Fibroblast of lung (primary cell): ENCODE measurements around the gene KCNE5. TPM values are rescaled to one million over a fixed set of nuclear protein-coding genes. Genes with fewer than 3 reads are reported as not detected.
"Not testable (repeated sequence)": the region's sequence is repeated elsewhere in the genome, so short reads cannot be mapped to it uniquely, and the experiment has no call there.

Experiments used
- DNase-seq, 2 donors: peaks; one replicate each; pipeline versions ENCODE4 v3.0.0 to v3.0.0-alpha.2; 2010; ENCODE audit warnings: low read depth in 2 of 2
- H2AFZ ChIP-seq: 2 replicates; pipeline ENCODE4 v1.5.1; 2012; ENCODE audit warnings: low read length, control low read depth, inconsistent platforms
- H3K27ac ChIP-seq: 2 replicates; pipeline ENCODE4 v1.5.1; 2011; ENCODE audit warnings: low read length, control low read depth; ENCODE audit not compliant: insufficient read depth
- H3K27me3 ChIP-seq: 2 replicates; pipeline ENCODE4 v1.5.1; 2011; ENCODE audit warnings: mild to moderate bottlenecking, low read length; ENCODE audit not compliant: control insufficient read depth, insufficient read depth
- H3K36me3 ChIP-seq: 2 replicates; pipeline ENCODE4 v1.5.1; 2011; ENCODE audit warnings: low read length; ENCODE audit not compliant: control insufficient read depth, insufficient read depth
- H3K4me1 ChIP-seq: 2 replicates; pipeline ENCODE4 v1.5.1; 2011; ENCODE audit warnings: low read length; ENCODE audit not compliant: control insufficient read depth, insufficient read depth; ENCODE audit errors: extremely low read depth
- H3K4me2 ChIP-seq: 2 replicates; pipeline ENCODE4 v1.5.1; 2011; ENCODE audit warnings: low read length, control low read depth; ENCODE audit not compliant: insufficient read depth; ENCODE audit errors: extremely low read depth
- H3K4me3 ChIP-seq, 4 experiments: fragments of 200-600 bp in 1 of 4; sonication (generic) in 1 of 4; replicated peaks in 1 of 4; 2 replicates each; pipeline ENCODE4 v1.5.1; 2011 to 2016; ENCODE audit warnings: low read length in 4 of 4, low read depth in 3 of 4, mild to moderate bottlenecking in 3 of 4, control low read depth in 2 of 4, inconsistent platforms in 1 of 4, mixed read lengths in 1 of 4; ENCODE audit not compliant: insufficient read depth in 1 of 4; ENCODE audit errors: control extremely low read depth in 1 of 4
- H3K79me2 ChIP-seq: 2 replicates; pipeline ENCODE4 v1.5.1; 2012; ENCODE audit warnings: mild to moderate bottlenecking, low read length, inconsistent platforms; ENCODE audit not compliant: control insufficient read depth, insufficient read depth
- H3K9ac ChIP-seq: 2 replicates; pipeline ENCODE4 v1.5.1; 2011; ENCODE audit warnings: mild to moderate bottlenecking, low read length, control low read depth; ENCODE audit not compliant: insufficient read depth
- H3K9me3 ChIP-seq: 2 replicates; pipeline ENCODE4 v1.5.1; 2012; ENCODE audit warnings: low read depth, low read length; ENCODE audit not compliant: control insufficient read depth, insufficient read depth
- H4K20me1 ChIP-seq: 2 replicates; pipeline ENCODE4 v1.5.1; 2011; ENCODE audit warnings: low read length; ENCODE audit not compliant: control insufficient read depth, insufficient read depth; ENCODE audit errors: extremely low read depth
- EZH2 ChIP-seq: IDR thresholded peaks from 2 replicates; pipeline ENCODE4 v1.5.1; 2012; ENCODE audit warnings: low read length, control low read depth, mild to moderate bottlenecking; ENCODE audit errors: missing control alignments
- polyA plus RNA-seq, 2 donors: library from polyadenylated mRNA; depleted of rRNA in 1 of 2; stranded (reverse) in 1 of 2; unstranded in 1 of 2; fragments of >200 nt; gene quantifications; 2 replicates each; pipeline ENCODE4 v1.2.1, GENCODE V29; 2011 to 2012; ENCODE audit warnings: missing spikeins in 1 of 2
- total RNA-seq: library from RNA; depleted of rRNA; stranded (reverse); fragments of >200 nt; gene quantifications from 2 replicates; pipeline ENCODE4 v1.2.1, GENCODE V29; 2014
- TF ChIP-seq, protein P1 (sequence below), 2 donors: IDR thresholded peaks in 1 of 2; conservative IDR thresholded peaks in 1 of 2; 1 replicate in 1 of 2; 2 replicates in 1 of 2; pipeline ENCODE4 v1.5.1; 2011 to 2012; ENCODE audit warnings: low read length in 2 of 2, control low read depth in 1 of 2, inconsistent platforms in 1 of 2, low read depth in 1 of 2, mild to moderate bottlenecking in 1 of 2

KCNE5 gene
- total and polyA plus RNA-seq, 2 donors (not counting 1 experiment from before 2014, with no cell fraction given) = 0.12 to 1.2 TPM

DNA sequence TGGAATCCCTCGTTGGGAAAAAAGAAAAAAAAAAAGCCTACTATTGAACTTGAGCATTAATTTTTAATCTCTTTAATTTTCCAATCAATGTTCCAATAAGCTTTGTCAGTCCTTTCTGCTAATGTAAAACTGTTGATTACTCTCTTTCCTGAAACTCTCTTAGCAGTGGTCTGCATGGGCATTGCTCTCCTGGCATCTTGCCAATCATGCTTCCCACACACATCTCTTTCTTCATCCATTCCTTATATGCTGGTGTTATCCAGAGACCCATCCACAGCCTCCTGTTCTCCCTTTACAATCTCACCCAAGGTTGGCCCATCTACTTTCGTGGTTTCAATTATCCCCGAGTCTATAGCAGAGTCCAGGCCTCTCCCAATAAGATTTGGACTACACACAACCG, 31.8 kb upstream of the KCNE5 start:
- H3K4me2 ChIP-seq = no peak overlapping the region
- TF ChIP-seq EZH2 = no peak
- TF ChIP-seq, protein P1, sequence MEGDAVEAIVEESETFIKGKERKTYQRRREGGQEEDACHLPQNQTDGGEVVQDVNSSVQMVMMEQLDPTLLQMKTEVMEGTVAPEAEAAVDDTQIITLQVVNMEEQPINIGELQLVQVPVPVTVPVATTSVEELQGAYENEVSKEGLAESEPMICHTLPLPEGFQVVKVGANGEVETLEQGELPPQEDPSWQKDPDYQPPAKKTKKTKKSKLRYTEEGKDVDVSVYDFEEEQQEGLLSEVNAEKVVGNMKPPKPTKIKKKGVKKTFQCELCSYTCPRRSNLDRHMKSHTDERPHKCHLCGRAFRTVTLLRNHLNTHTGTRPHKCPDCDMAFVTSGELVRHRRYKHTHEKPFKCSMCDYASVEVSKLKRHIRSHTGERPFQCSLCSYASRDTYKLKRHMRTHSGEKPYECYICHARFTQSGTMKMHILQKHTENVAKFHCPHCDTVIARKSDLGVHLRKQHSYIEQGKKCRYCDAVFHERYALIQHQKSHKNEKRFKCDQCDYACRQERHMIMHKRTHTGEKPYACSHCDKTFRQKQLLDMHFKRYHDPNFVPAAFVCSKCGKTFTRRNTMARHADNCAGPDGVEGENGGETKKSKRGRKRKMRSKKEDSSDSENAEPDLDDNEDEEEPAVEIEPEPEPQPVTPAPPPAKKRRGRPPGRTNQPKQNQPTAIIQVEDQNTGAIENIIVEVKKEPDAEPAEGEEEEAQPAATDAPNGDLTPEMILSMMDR (conservative IDR thresholded peaks at IDR 0.05 in 1 of 2, IDR thresholded peaks at IDR 0.05 in 1 of 2; ENCODE audit: low read depth in 1 of 2, low read length in 2 of 2) = no peak
- H3K79me2 ChIP-seq = no peaks in the 10 kb centered on the region
- no peak overlapping the region for H3K9ac ChIP-seq
- no peak overlapping the region for H2AFZ ChIP-seq
- H3K4me1 ChIP-seq = no peaks in the 10 kb centered on the region
- H3K36me3 ChIP-seq = peaks cover 5% of the 10 kb centered on the region
- no peak for DNase-seq
- H3K27me3 ChIP-seq = no peaks in the 10 kb centered on the region
- no peak overlapping the region for H3K27ac ChIP-seq
- no peaks in the 10 kb centered on the region for H4K20me1 ChIP-seq
- H3K4me3 ChIP-seq = no peak overlapping the region
- no peaks in the 10 kb centered on the region for H3K9me3 ChIP-seq

DNA sequence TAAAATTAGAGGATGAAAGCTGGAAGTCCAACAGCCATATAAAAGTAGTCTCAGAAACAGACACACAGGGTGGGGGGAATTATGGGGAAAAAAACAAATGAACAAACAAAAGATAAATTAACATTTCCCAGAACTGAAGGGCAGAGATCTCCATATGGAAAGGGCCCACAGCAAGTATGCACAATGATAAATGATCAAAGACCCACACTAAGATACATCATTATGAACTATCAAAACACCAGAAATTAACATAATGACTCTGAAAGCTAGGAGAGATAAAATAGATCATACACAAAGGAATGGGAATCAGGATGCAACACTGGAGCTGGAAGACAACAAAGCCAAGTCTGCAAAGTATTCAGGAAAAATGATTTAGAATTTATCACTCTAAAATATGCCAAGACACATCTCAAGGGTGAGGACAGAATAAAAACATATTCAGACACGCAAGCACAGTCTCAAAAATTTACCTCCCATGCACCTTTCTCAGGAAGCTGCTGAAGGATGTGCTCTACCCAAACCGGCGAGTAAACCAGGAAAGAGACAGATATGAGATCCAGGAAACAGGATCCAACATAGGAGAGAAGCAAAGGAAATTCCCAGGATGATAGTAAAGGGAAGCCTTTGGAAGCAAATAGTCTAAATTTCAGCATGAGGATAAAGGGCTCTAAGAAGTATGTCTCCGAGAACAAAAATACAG, 30.7 kb upstream of the KCNE5 start:
- no peak for TF ChIP-seq EZH2
- TF ChIP-seq, protein P1 (conservative IDR thresholded peaks at IDR 0.05 in 1 of 2, IDR thresholded peaks at IDR 0.05 in 1 of 2; ENCODE audit: low read depth in 1 of 2, low read length in 2 of 2) = no peak
- no peak overlapping the region for H3K4me3 ChIP-seq
- H3K79me2 ChIP-seq = no peaks in the 10 kb centered on the region
- no peak overlapping the region for H3K27ac ChIP-seq
- H4K20me1 ChIP-seq = no peaks in the 10 kb centered on the region
- H3K9ac ChIP-seq = no peak overlapping the region
- no peaks in the 10 kb centered on the region for H3K4me1 ChIP-seq
- H3K4me2 ChIP-seq = no peak overlapping the region
- no peak overlapping the region for H2AFZ ChIP-seq
- peaks cover 5% of the 10 kb centered on the region for H3K36me3 ChIP-seq
- no peaks in the 10 kb centered on the region for H3K27me3 ChIP-seq
- no peaks in the 10 kb centered on the region for H3K9me3 ChIP-seq
- no peak for DNase-seq

DNA sequence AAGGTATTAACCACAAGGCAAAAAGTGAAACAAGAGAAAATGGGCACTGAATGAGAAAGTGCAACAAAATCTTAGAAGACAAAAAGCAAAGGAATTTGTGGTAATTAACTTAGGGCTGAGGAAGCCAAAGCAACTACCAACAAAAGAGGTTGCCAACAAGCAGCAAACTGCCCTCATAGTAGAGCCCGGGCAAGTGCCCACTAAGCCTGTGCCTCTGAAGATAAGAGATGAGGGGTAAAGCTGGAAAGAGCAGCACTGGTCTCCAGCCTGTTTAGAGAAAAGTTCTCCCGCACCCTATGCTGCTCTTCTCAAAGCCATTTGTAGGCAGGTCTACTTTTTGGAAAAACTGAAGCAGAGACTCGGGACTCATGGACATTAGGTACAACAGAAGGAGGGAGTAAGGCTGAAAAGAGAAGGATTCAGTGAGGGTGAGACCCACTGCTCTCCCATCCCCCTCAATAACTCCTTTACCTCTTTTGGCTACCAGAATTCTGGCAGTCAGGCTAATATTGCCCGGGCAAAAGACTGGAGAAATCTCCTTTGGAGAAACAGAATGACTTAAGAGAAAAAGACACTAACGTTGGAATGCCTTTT, 29.6 kb upstream of the KCNE5 start:
- H3K9ac ChIP-seq = no peak overlapping the region
- TF ChIP-seq, protein P1 (conservative IDR thresholded peaks at IDR 0.05 in 1 of 2, IDR thresholded peaks at IDR 0.05 in 1 of 2; ENCODE audit: low read depth in 1 of 2, low read length in 2 of 2) = no peak
- no peak for TF ChIP-seq EZH2
- no peak overlapping the region for H3K27ac ChIP-seq
- no peak overlapping the region for H3K4me3 ChIP-seq
- no peak overlapping the region for H2AFZ ChIP-seq
- no peak overlapping the region for H3K4me2 ChIP-seq
- no peak for DNase-seq
- no peaks in the 10 kb centered on the region for H3K79me2 ChIP-seq
- H4K20me1 ChIP-seq = no peaks in the 10 kb centered on the region
- no peaks in the 10 kb centered on the region for H3K9me3 ChIP-seq
- peaks cover 5% of the 10 kb centered on the region for H3K36me3 ChIP-seq
- H3K4me1 ChIP-seq = no peaks in the 10 kb centered on the region
- H3K27me3 ChIP-seq = no peaks in the 10 kb centered on the region

DNA sequence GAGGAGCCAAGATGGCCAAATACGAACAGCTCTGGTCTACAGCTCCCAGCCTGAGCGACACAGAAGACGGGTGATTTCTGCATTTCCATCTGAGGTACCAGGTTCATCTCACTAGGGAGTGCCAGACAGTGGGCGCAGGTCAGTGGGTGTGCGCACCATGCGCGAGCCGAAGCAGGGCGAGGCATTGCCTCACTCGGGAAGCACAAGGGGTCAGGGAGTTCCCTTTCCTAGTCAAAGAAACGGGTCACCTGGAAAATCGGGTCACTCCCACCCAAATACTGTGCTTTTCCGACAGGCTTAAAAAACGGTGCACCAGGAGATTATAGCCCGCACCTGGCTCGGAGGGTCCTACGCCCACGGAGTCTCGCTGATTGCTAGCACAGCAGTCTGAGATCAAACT, 19.7 kb upstream of the KCNE5 start:
- not testable (repeated sequence) for H3K9ac ChIP-seq, H4K20me1 ChIP-seq, DNase-seq, H3K4me1 ChIP-seq, H2AFZ ChIP-seq, H3K27ac ChIP-seq, H3K4me3 ChIP-seq, H3K4me2 ChIP-seq, H3K36me3 ChIP-seq, H3K9me3 ChIP-seq, H3K79me2 ChIP-seq, H3K27me3 ChIP-seq
